WTC11 (cell line): ENCODE results near the gene TAS2R46. TPM values are rescaled to one million over a fixed set of nuclear protein-coding genes. Genes with fewer than 3 reads are reported as not detected.

Experiments
- ATAC-seq: fragments of 200-7000 bp; cut with Tn5 transposase; 2 replicates; pipeline ENCODE4 v1.10.0; 2021; ENCODE audit warnings: mild to moderate bottlenecking, moderate library complexity
- CTCF ChIA-PET: fragments of 300-600 bp; sonication (Branson Sonifier 250); formaldehyde crosslinking; loops from one replicate; lab custom pipeline; 2021; ENCODE audit warnings: antibody characterized with exemption; lab: Charles Lee
- POLR2A ChIA-PET: fragments of 350-600 bp; sonication (Branson Sonifier 250); formaldehyde crosslinking; loops from one replicate; lab custom pipeline; 2021; ENCODE audit warnings: antibody characterized with exemption; lab: Charles Lee
- DNase-seq: peaks from one replicate; pipeline ENCODE4 v3.0.0; 2021; ENCODE audit warnings: low spot score
- H3K27ac Mint-ChIP-seq: 2 replicates; pipeline ENCODE4 v1.8.0; 2021; ENCODE audit warnings: mixed read lengths
- H3K27me3 Mint-ChIP-seq: 2 replicates; pipeline ENCODE4 v1.8.0; 2021; ENCODE audit warnings: low read depth, mild to moderate bottlenecking, moderate library complexity, mixed read lengths
- H3K36me3 Mint-ChIP-seq: 2 replicates; pipeline ENCODE4 v1.8.0; 2021; ENCODE audit warnings: mixed read lengths
- H3K4me1 Mint-ChIP-seq: 2 replicates; pipeline ENCODE4 v1.8.0; 2022; ENCODE audit warnings: mixed read lengths
- H3K4me3 Mint-ChIP-seq: 2 replicates; pipeline ENCODE4 v1.8.0; 2021; ENCODE audit warnings: mild to moderate bottlenecking, moderate library complexity, mixed read lengths
- H3K9me3 Mint-ChIP-seq: 2 replicates; pipeline ENCODE4 v1.8.0; 2021; ENCODE audit warnings: mixed read lengths
- AFF4 ChIP-seq: sonication (generic); formaldehyde crosslinking; IDR thresholded peaks from 2 replicates; pipeline ENCODE4 v1.8.1; 2023; ENCODE audit warnings: mild to moderate bottlenecking, missing genetic modification reagents, borderline replicate concordance
- AR ChIP-seq: fragments of 250-450 bp; sonication (Bioruptor Pico); IDR thresholded peaks from 2 replicates; pipeline ENCODE4 v1.9.0; 2021; ENCODE audit warnings: mild to moderate bottlenecking
- E2F4 ChIP-seq: sonication (generic); formaldehyde crosslinking; IDR thresholded peaks from 2 replicates; pipeline ENCODE4 v1.8.1; 2022; ENCODE audit warnings: low read depth, mild to moderate bottlenecking, moderate library complexity, missing genetic modification reagents, borderline replicate concordance
- EMX1 ChIP-seq: fragments of 250-450 bp; sonication (Bioruptor Pico); IDR thresholded peaks from 2 replicates; pipeline ENCODE4 v1.8.0; 2021; ENCODE audit warnings: mild to moderate bottlenecking
- MXD4 ChIP-seq: fragments of 250-450 bp; sonication (Bioruptor Pico); IDR thresholded peaks from 2 replicates; pipeline ENCODE4 v1.8.0; 2021; ENCODE audit warnings: mild to moderate bottlenecking, moderate library complexity, borderline replicate concordance
- NFE2L1 ChIP-seq: sonication (generic); formaldehyde crosslinking; IDR thresholded peaks from 2 replicates; pipeline ENCODE4 v1.8.1; 2023; ENCODE audit warnings: missing genetic modification reagents
- PRDM15 ChIP-seq: sonication (generic); formaldehyde crosslinking; IDR thresholded peaks from 2 replicates; pipeline ENCODE4 v1.8.0; 2022; ENCODE audit warnings: missing genetic modification reagents
- PREB ChIP-seq: sonication (generic); formaldehyde crosslinking; IDR thresholded peaks from 2 replicates; pipeline ENCODE4 v1.8.1; 2022; ENCODE audit warnings: mild to moderate bottlenecking, missing genetic modification reagents, moderate library complexity, borderline replicate concordance
- PRRX2 ChIP-seq: fragments of 250-450 bp; sonication (Bioruptor Pico); IDR thresholded peaks from 2 replicates; pipeline ENCODE4 v1.8.0; 2021; ENCODE audit warnings: mild to moderate bottlenecking
- SP1 ChIP-seq: sonication (generic); formaldehyde crosslinking; conservative IDR thresholded peaks from 2 replicates; pipeline ENCODE4 v1.8.1; 2022; ENCODE audit warnings: missing genetic modification reagents
- TCF7 ChIP-seq: sonication (generic); formaldehyde crosslinking; IDR thresholded peaks from 2 replicates; pipeline ENCODE4 v1.8.0; 2022; ENCODE audit warnings: mild to moderate bottlenecking, low read depth, missing genetic modification reagents, moderate library complexity
- total RNA-seq: library from RNA; stranded (reverse); gene quantifications from 3 replicates; pipeline ENCODE4 v1.2.3, GENCODE V29; 2021

The TAS2R46 gene
- total RNA-seq, 1 experiment from 2014 or later = 0.44 TPM

GRCh38 chr12:11016937-11017336 lies 45.2 kb downstream of the TAS2R46 start (continued):
- TF ChIP-seq AR (CRISPR knock-in tag) (no peak), NFE2L1 (no peak), TCF7 (CRISPR knock-in tag) (no peak), MXD4 (CRISPR knock-in tag) (no peak), SP1 (CRISPR knock-in tag) (no peak)

GRCh38 chr12:11015775-11016430 lies 46.2 kb downstream of the TAS2R46 start:
- peaks cover 8% of the 10 kb centered on the region for H3K4me1 Mint-ChIP-seq
- TF ChIP-seq E2F4 (no peak), EMX1 (CRISPR knock-in tag) (no peak), PREB (CRISPR knock-in tag) (no peak), PRRX2 (CRISPR knock-in tag) (no peak), PRDM15 (CRISPR knock-in tag) (no peak), AFF4 (CRISPR knock-in tag) (no peak)
- TF ChIP-seq, all 79 proteins: peak for 0
- H3K27ac Mint-ChIP-seq = no peak overlapping the region

More at GRCh38 chr12:11015775-11016430, 46.2 kb downstream of the TAS2R46 start:
- ChIA-PET POLR2A (no interaction called here), CTCF (no interaction called here)
- Mint-ChIP-seq H3K27me3 (no peaks in the 10 kb centered on the region), H3K36me3 (no peaks in the 10 kb centered on the region; the same call in 1 of the 2 replicates), H3K9me3 (no peaks in the 10 kb centered on the region), H3K4me3 (no peak overlapping the region)
- no peak for ATAC-seq
- no peak for DNase-seq
